Colonic mucosa (tissue), 4 donors: ENCODE data around the gene PAN2. TPM values are rescaled to one million over a fixed set of nuclear protein-coding genes. Genes with fewer than 3 reads are reported as not detected.
"Not testable (repeated sequence)": the region's sequence is repeated elsewhere in the genome, so short reads cannot be mapped to it uniquely, and the experiment has no call there.

Experiments used
- DNase-seq: peaks from one replicate; pipeline ENCODE4 v3.0.0-alpha.2; 2020
- H3K27ac ChIP-seq: fragments of 200-600 bp; one replicate; pipeline ENCODE4 v1.8.0; 2021
- H3K27me3 ChIP-seq: fragments of 200-600 bp; one replicate; pipeline ENCODE4 v1.8.0; 2021
- H3K36me3 ChIP-seq: fragments of 200-600 bp; one replicate; pipeline ENCODE4 v1.8.0; 2021
- H3K4me1 ChIP-seq: fragments of 200-600 bp; one replicate; pipeline ENCODE4 v1.8.0; 2021; ENCODE audit warnings: mild to moderate bottlenecking
- H3K4me3 ChIP-seq: fragments of 200-600 bp; one replicate; pipeline ENCODE4 v1.8.0; 2021
- H3K9ac ChIP-seq, 2 donors: one replicate each; pipeline ENCODE4 v1.7.0; 2013; ENCODE audit warnings: control low read depth in 2 of 2, low read depth in 2 of 2, low read length in 2 of 2
- H3K9me3 ChIP-seq: fragments of 200-600 bp; one replicate; pipeline ENCODE4 v1.8.0; 2021
- CTCF ChIP-seq: fragments of 200-600 bp; IDR thresholded peaks from one replicate; pipeline ENCODE4 v1.8.0; 2022; ENCODE audit warnings: antibody characterized with exemption, mild to moderate bottlenecking
- intact Hi-C: fragments of 100-400 bp; cut with DNase I; formaldehyde crosslinking; loops from one replicate; pipeline ENCODE4 v1.14.1; 2022
- total RNA-seq, 2 donors: library from RNA; stranded (reverse); fragmentation: NEBNext Ultra II Directional in 1 of 2; extraction: Animal tissue kit (Norgen Biotek cat#: 25700) in 1 of 2; gene quantifications; one replicate each; pipeline ENCODE4 v1.2.1, GENCODE V29; 2021
- donor health status: healthy.
- donor health status: DM: no; HTN: no; CAD: no.
- donor health status: DM: no; HTN: no; CAD: no.

PAN2 gene
- total RNA-seq, 2 donors from 2014 or later: 48.1 to 68.0 TPM

- H3K9ac ChIP-seq: no peak overlapping the region
- TF ChIP-seq CTCF: no peak
- DNase-seq: no peak
- no peak overlapping the region for H3K27ac ChIP-seq
- no peak overlapping the region for H3K4me3 ChIP-seq
- H3K36me3 ChIP-seq: peaks cover 6% of the 10 kb centered on the region
- H3K27me3 ChIP-seq: no peaks in the 10 kb centered on the region
- H3K9me3 ChIP-seq: no peaks in the 10 kb centered on the region
- intact Hi-C loops: no loop called here
- H3K4me1 ChIP-seq: no peaks in the 10 kb centered on the region
Measured at GRCh38 chr12:56324206-56324605, 9.6 kb downstream of the PAN2 start.

GRCh38 chr12:56321610-56322009, 12.2 kb downstream of the PAN2 start:
- H3K4me3 ChIP-seq, DNase-seq, intact Hi-C loops, H3K36me3 ChIP-seq, H3K9ac ChIP-seq, H3K9me3 ChIP-seq, H3K4me1 ChIP-seq, H3K27ac ChIP-seq, H3K27me3 ChIP-seq: not testable (repeated sequence)

- no peak overlapping the region for H3K27ac ChIP-seq
- no peak for DNase-seq
- no peak overlapping the region for H3K9ac ChIP-seq
- TF ChIP-seq CTCF: no peak
- no peaks in the 10 kb centered on the region for H3K9me3 ChIP-seq
- intact Hi-C loops: no loop called here
- no peak overlapping the region for H3K4me3 ChIP-seq
- H3K27me3 ChIP-seq: no peaks in the 10 kb centered on the region
- peaks cover 7% of the 10 kb centered on the region for H3K4me1 ChIP-seq
- no peaks in the 10 kb centered on the region for H3K36me3 ChIP-seq
Measured at GRCh38 chr12:56321027-56321426, 12.8 kb downstream of the PAN2 start.

- peaks cover 14% of the 10 kb centered on the region for H3K4me1 ChIP-seq
- H3K4me3 ChIP-seq: no peak overlapping the region
- no peak for TF ChIP-seq CTCF
- no peaks in the 10 kb centered on the region for H3K27me3 ChIP-seq
- no peak overlapping the region for H3K9ac ChIP-seq
- H3K36me3 ChIP-seq: no peaks in the 10 kb centered on the region
- H3K9me3 ChIP-seq: no peaks in the 10 kb centered on the region
- intact Hi-C loops: no loop called here
- H3K27ac ChIP-seq: no peak overlapping the region
- DNase-seq: no peak
Measured at GRCh38 chr12:56317675-56318074, 16.1 kb downstream of the PAN2 start.

- Histone ChIP-seq H3K36me3 (peaks cover 8% of the 10 kb centered on the region), H3K4me3 (peak within 1 kb of the TSS; percentile 88), H3K9me3 (no peaks in the 10 kb centered on the region), H3K9ac (peak within 1 kb of the TSS; percentile 91 to 100), H3K4me1 (peaks cover 14% of the 10 kb centered on the region), H3K27ac (peak within 1 kb of the TSS; percentile 88), H3K27me3 (no peaks in the 10 kb centered on the region)
- intact Hi-C loops: no loop called here
- no peak for TF ChIP-seq CTCF
- peak; percentile 95 for DNase-seq
Measured at GRCh38 chr12:56315622-56316473, 18.0 kb downstream of the PAN2 start, which contains the start of gene CNPY2. CNPY2 (minus strand) TSS chr12:56315988; CDS start chr12:56315217, 771 bp downstream.

- Histone ChIP-seq H3K9ac (peak overlapping the region; percentile 91 to 100), H3K27me3 (no peaks in the 10 kb centered on the region), H3K4me1 (peaks cover 14% of the 10 kb centered on the region), H3K36me3 (peaks cover 8% of the 10 kb centered on the region), H3K27ac (peak overlapping the region; percentile 88), H3K9me3 (no peaks in the 10 kb centered on the region), H3K4me3 (peak overlapping the region; percentile 88)
- no peak for TF ChIP-seq CTCF
- DNase-seq: peak; percentile 31
- intact Hi-C loops: no loop called here
Measured at GRCh38 chr12:56315249-56315621, 18.6 kb downstream of the PAN2 start.
